Measurements from ENCODE around the gene PDPK1.
"Not testable (repeated sequence)": the region's sequence is repeated elsewhere in the genome, so short reads cannot be mapped to it uniquely, and the experiment has no call there.

Gene PDPK1

GRCh38 chr16:2620870-2621269 lies 83.0 kb downstream of the PDPK1 start:
- not testable (repeated sequence) for DNase-seq

GRCh38 chr16:2621395-2621794 lies 83.6 kb downstream of the PDPK1 start:
- not testable (repeated sequence) for DNase-seq

GRCh38 chr16:2627075-2627474 lies 89.3 kb downstream of the PDPK1 start:
- DNase-seq: not testable (repeated sequence)

GRCh38 chr16:2631203-2631602 lies 93.4 kb downstream of the PDPK1 start:
- not testable (repeated sequence) for DNase-seq

- DNase-seq: not testable (repeated sequence)
Measured at GRCh38 chr16:2632291-2632690, 94.5 kb downstream of the PDPK1 start.

- DNase-seq: not testable (repeated sequence)
Measured at GRCh38 chr16:2639071-2639721, 101.4 kb downstream of the PDPK1 start.

GRCh38 chr16:2639722-2640072 lies 101.9 kb downstream of the PDPK1 start:
- not testable (repeated sequence) for DNase-seq

- DNase-seq: not testable (repeated sequence)
Measured at GRCh38 chr16:2642561-2642960, 104.7 kb downstream of the PDPK1 start.

DNA sequence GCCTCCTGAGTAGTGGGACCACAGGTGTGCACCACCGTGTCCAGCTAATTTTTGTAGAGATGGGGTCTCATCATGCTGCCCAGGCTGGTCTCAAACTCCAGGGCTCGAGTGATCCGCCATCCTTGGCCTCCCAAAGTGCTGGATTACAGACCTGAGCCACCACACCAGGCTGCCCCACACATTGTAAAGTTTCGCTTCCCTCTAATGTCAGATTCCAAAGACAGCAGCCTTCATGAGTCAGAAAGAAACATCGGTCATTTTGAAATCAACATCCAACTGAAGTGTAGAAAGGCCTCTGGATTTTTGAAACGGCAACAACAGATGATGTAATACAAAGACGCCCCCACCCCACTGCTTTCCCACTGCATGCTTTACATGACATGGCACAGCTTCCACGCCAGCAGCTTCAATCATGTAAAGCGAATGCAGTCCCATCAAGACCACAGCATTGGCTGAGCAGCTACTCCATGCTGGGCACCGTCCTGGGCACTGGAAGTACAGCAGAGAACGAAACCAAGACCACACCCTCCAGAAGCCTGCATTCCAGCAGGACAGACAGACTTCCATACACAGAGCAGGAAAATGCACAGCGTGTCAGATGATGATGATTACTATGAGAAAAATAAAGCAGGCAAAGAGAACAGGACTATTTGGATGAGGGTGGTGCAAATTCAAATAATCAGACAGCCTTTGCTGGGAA lies 107.1 kb downstream of the PDPK1 start:
- DNase-seq: not testable (repeated sequence)

DNA sequence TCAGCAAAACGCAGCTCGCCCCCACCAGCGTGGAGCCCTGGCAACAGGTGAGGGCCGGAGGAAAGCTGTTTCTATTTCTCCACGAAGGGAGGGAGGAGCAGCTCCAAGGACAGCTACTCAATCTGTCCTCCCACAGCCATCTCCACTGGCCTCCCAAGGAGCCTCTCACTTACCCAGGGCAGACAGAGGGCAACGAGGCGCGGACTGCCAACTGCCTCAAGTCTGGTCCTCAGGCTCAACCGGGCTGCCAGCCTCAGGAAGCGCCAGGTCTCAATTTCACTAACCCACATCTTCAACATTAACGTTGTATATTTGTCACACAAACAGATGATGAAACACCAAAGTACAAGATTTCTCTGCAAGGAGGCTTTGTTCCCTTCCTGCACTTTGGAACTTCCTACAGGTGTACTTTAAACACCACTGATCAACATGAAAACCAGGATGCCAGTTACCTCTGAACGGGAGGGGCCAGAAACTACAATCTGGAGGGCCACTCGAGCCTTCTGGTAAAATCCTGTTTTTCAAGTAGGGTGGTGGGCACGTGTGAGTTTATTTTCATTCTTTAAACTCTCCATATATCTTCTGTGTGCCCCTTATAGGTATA lies 113.5 kb downstream of the PDPK1 start:
- not testable (repeated sequence) for DNase-seq
